HG03457 (cell line): Measurements from ENCODE around the gene CDH4.

Experiments used
- ATAC-seq: cut with Tn5 transposase; IDR thresholded peaks from one replicate; pipeline ENCODE4 v1.9.1; 2021; ENCODE audit warnings: moderate number of reproducible peaks; ENCODE audit not compliant: unreplicated experiment

CDH4 gene

GRCh38 chr20:61924858-61925554 is 672.9 kb downstream of the CDH4 start:
- no peak for ATAC-seq

GRCh38 chr20:61925555-61926252 is 673.6 kb downstream of the CDH4 start:
- no peak for ATAC-seq

GRCh38 chr20:61926253-61926613 is 674.2 kb downstream of the CDH4 start:
- no peak for ATAC-seq

DNA sequence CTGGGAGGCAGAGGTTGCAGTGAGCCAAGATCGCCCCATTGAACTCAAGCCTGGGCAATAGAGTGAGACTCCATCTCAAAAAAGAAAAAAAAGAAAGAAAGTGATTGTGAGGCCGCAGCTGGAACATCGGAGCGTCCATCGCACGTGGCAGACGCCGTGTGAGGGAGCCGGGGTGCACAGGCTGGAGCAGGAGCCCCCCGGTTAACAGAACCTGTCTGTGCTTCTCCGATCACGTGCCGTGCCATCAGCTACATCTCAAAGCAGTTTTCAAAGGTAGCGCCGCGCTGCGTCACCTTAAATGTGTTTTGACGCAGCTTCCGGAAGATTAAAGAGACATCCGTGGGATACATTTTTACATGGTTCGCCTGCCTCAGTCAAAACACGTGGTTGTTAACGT is 674.7 kb downstream of the CDH4 start:
- no peak for ATAC-seq

DNA sequence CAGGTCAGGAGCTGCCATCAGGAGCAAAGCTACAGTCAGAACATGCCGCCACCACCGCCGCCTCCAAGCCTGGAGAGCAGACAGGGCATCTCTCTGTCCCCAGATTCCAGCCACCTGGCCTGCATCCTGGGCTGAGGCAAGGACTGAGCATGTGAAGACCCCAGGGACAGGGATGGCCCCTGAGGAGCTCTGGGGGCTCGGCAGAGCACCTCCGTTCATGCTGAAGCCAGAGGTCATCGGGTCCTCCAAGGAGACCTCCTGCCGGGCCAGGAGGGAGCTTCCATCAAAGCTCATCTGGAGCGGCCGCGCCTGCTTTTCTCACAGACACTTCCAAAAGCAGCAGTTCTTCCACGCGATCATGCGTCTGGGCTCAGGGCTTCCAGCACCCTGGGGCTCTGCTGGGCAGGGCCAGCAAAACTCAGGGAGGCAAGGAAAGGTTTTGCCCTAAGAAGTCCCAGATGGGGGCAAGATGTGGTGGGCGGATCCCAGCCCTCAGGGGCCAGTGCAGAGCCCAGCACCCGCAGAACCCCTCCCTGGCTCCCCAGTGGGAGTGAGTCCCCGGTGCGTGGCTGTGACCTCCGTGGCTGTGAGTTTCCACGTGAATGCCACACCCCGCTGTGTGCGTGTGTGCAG is 675.2 kb downstream of the CDH4 start:
- no peak for ATAC-seq

DNA sequence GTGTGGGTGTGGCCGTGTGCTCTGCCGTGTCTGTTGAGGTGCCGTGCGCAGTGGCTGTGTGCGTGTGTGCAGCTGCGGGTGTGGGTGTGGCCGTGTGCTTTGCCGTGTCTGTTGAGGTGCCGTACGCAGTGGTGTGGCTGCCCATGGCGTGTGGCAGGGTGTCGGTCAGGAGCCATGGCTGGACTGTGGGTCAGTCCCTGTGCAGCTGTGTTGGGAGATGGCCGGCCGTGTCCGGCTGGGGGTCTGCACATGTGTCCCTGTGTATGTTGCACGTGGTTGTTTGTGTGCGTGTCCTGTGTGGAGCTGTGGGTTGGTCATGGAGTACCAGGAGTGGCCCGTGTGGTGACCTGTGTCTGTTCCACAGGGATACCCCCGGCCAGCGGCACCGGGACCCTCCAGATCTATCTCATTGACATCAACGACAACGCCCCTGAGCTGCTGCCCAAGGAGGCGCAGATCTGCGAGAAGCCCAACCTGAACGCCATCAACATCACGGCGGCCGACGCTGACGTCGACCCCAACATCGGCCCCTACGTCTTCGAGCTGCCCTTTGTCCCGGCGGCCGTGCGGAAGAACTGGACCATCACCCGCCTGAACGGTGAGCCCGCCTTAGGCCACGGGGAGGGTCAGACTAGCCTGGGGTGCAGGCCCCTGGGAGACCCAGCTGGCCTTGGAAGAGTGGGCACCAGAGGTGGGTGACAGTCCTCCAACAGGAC is 675.9 kb downstream of the CDH4 start:
- no peak for ATAC-seq

DNA sequence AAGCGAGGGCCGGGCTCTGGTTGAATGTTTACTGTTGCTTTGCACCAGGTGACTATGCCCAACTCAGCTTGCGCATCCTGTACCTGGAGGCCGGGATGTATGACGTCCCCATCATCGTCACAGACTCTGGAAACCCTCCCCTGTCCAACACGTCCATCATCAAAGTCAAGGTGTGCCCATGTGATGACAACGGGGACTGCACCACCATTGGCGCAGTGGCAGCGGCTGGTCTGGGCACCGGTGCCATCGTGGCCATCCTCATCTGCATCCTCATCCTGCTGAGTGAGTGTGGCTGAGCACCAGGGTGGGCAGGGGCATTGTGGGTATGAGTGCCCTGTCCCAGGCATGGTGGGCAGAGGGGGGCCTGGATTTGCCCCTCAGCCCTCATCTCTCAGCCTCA is 677.5 kb downstream of the CDH4 start:
- ATAC-seq = no peak

- ATAC-seq = no peak
Measured at GRCh38 chr20:61929971-61930666, 678.1 kb downstream of the CDH4 start.

- ATAC-seq = no peak
Measured at GRCh38 chr20:61930776-61931475, 678.9 kb downstream of the CDH4 start.

DNA sequence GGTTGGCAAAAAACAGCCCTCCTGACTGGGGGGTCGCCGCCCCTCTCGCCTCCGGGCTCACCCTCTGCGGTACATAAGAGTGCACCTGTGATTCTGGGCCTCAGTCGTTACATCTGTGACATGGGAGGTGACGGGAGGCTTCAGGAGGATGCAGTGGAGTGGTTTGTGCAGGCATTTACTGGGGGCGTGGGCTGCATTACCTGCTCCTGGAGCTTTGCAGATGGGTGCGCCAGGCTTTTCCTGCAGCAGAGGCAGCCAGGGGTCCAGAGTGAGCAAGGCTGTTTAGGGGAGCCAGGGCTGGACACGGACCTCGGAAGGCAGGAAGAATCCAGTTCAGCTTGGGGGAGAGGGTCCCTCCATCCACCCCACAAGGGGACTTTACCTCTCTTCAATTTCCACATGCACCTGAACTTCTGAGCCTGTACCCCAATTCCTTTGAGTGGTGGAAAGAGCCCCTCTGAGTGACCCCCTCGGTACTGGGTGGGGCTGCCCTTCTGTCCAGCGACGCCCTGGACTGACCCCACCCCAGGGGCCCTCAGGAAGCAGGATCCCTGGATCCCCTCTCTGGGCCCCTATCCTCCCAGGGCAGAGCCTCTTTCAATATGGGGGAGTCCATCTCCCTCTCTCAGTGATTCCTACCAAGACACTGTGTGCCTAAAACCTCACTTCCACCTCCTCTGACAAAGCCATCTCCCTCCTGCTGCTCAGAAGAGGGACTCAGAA is 679.6 kb downstream of the CDH4 start:
- no peak for ATAC-seq

DNA sequence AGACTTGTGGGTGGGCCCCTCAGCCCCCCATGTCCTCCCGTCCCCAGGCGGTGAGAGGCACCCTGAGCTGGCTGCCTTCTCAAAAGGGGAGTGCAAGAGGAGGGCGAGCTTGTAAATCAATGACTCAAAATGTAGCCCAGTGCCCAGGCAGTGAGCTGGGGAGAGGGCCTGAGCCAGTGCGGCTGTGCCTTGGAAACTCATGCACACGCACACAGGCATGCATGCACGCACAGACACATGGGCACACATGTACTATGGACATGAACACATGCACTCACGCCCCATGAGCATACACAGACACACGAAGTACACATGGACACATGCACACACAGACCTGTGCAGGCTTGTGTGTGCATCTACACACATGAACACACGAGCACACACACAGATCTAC is 680.1 kb downstream of the CDH4 start:
- no peak for ATAC-seq

GRCh38 chr20:61932711-61933480 is 680.8 kb downstream of the CDH4 start:
- ATAC-seq = no peak

GRCh38 chr20:61933481-61933950 is 681.5 kb downstream of the CDH4 start:
- no peak for ATAC-seq

DNA sequence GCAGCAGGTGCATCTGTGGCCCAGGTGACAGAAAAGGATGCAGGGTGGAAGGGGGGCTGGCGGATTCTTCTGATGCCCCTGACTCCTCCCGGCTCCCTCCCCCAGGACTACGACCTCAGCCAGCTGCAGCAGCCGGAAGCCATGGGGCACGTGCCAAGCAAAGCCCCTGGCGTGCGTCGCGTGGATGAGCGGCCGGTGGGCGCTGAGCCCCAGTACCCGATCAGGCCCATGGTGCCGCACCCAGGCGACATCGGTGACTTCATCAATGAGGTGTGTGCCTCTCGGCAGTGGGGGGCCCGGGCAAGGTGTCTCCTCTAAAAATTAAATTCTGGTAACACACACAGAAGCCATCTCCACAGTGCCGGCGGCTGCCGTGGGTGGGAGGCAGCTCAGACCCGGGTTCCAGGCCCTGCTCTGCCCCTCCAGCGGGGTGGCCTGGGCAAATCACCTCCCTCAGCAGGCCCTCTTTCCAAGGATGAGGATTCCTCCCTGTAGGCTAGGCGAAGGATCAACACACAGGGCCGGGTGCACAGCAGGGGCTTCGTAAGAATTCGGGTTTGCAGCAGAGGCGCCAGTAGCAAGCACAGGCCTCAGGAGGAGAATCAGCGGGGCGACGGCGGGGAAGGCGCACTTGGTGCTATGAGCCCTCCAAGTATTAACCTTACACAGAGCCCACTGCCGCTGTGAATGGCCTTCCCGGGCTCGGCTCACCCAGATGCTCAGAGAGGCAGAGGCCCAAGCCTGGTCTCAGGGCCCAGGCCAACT is 682.1 kb downstream of the CDH4 start:
- no peak for ATAC-seq

DNA sequence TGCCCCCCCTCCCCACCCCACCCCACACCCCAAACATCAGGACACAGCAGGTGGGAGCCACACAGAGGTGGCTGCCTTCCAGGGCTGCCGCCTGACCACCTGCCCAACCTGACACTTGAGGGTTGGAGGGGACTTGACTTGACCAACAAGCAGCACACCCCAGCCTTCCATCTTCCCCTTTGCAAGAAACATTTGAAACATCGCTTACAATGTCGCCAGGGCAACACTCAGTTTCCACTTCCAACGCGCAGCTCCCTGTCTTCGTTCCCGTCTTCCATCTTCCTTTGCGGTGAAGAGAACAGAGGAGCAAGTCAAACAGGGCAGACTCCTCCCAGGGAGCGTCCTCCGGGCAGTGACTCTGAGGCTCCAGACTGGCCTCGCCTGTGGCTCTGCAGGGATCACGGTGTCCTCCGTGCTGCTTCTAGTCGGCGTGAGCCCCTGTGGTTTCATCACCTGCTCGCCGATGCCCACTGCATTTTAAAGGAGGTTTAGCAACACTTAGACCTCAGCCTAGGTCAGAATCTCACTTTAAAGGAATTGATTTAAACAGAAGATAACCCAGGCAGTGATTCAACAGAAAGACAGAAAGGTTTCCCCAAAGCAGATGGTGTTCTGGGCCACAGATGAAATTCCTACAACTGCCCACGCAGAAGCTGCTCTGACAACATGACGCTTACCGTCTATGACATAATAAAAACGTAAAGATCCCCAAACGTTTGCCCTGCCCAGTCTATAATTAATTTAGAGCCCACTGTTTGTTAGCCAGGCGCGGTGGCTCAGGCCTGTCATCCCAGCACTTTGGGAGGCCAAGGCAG is 682.9 kb downstream of the CDH4 start:
- no peak for ATAC-seq

DNA sequence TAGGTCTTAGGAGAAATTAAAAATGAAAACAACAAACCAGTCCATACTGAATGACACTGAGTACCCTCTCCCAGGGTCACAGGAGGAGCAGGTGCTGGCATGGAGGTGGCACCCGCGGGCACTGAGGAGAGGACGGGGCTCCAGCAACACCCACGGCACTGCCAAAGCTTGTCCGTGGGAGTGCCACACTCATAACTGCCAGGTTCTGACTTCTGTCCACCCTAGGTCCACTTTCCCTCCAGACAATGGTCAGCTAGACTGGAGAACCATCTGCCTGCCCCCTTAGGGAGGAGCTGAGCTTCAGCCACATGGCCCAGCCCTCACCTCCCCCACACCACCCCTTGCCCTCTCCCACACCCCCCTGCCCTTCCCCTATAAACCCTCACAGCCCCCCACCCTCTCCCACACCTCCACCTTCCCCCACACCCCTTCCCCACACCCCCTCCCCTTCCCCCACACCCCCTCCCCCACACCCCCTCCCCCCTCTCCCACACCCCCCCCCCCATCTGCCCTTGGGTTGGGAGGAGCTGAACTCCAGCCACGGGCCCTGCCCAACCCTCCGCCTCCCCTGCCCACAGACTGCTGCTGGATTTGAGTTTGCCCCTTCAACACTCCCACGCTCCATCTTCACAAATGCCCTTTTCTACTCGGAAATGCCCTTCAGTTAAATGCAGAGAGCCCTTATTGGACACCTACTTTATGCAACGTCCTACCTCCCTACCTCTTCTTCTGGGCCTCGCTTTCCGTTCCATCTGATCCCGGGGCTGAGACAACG is 684.1 kb downstream of the CDH4 start:
- no peak for ATAC-seq

DNA sequence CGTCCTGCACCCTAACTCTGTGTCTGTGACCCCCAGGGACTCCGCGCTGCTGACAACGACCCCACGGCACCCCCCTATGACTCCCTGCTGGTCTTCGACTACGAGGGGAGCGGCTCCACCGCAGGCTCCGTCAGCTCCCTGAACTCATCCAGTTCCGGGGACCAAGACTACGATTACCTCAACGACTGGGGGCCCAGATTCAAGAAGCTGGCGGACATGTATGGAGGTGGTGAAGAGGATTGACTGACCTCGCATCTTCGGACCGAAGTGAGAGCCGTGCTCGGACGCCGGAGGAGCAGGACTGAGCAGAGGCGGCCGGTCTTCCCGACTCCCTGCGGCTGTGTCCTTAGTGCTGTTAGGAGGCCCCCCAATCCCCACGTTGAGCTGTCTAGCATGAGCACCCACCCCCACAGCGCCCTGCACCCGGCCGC is 684.7 kb downstream of the CDH4 start:
- no peak for ATAC-seq
